ENCODE results near the gene USP12. TPM values are rescaled to one million over a fixed set of nuclear protein-coding genes. Genes with fewer than 3 reads are reported as not detected.
"Not testable (repeated sequence)": the region's sequence is repeated elsewhere in the genome, so short reads cannot be mapped to it uniquely, and the experiment has no call there.

The USP12 gene
- total RNA-seq, 4 donors from 2014 or later: 25.9 to 57.2 (median 47.8) TPM

DNA sequence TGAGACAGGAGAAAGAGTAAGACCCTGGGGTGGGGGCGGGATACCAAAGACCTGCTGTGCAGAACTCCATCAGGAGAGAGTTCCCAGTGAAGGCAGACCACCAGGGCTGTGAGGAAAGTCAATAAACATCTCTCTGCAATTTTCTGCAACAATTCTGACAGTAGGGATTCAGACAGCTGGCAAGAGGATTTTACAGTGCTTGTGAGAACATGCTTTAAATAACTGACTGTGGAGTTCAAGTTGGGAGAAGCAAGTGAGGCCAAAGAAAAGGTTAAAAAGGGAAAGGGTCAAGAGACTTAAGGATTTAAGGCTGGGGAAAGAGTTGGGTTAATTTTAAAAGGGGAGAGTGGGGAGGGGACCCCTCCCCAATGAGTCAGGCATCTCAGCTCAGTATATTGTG, 98.4 kb downstream of the USP12 start:
- peaks cover 0 to 49% (median 5%) of the 10 kb centered on the region in 4 donors for H3K36me3 ChIP-seq
- no peaks in the 10 kb centered on the region for H3K9me3 ChIP-seq
- TF ChIP-seq EP300 (IDR thresholded peaks at IDR 0.05; ENCODE audit: low read depth) (no peak), CTCF (IDR thresholded peaks at IDR 0.05) (no peak), POLR2AphosphoS5 (IDR thresholded peaks at IDR 0.05) (no peak), POLR2A (IDR thresholded peaks at IDR 0.05) (no peak)
- no peak overlapping the region for H3K27ac ChIP-seq
- 70 to 100% methylated on average over 1 of the region's 1 CpG for WGBS, 2 donors (ENCODE audit: low coverage in 1 of 2)
- no peaks in the 10 kb centered on the region for H3K27me3 ChIP-seq
- in situ Hi-C loops (cut with MboI; ENCODE audit: low pct_ligation_motif_present in 1 of 4, low pct_unique_long_range_greater_than_20kb in 1 of 4, low sequenced_read_pairs in 3 of 4): no loop called here
- H3K4me3 ChIP-seq: no peak overlapping the region
- peaks cover 3 to 24% (median 9%) of the 10 kb centered on the region in 4 donors for H3K4me1 ChIP-seq
- DNase-seq: no peak
- intact Hi-C loops (cut with DNase I; ENCODE audit: low total_unique reads): no loop called here

DNA sequence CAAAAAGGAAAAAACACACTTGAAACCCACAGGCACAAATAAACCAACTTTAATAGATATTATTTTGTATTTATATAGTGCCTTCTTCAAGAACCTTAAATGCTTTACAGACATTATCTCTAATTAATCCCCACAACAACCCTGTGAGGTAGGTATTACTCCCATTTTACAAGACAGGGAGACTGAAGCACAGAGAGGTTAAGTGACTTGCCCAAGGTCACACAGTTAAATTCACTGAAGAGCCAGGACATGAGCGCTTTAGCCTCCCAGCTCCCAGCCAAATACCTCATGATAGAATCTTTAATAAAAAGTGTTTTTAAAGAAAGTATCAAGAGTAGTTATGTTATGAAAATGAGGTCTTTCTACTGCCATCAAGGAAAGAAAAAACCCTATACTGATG, 105.5 kb downstream of the USP12 start:
- H3K4me3 ChIP-seq; H3K27me3 ChIP-seq; H3K4me1 ChIP-seq; in situ Hi-C loops (cut with MboI; ENCODE audit: low pct_ligation_motif_present in 1 of 4, low pct_unique_long_range_greater_than_20kb in 1 of 4, low sequenced_read_pairs in 3 of 4); H3K9me3 ChIP-seq; DNase-seq; intact Hi-C loops (cut with DNase I; ENCODE audit: low total_unique reads); H3K27ac ChIP-seq: not testable (repeated sequence)
- WGBS, 2 donors (ENCODE audit: low coverage in 1 of 2): 100% methylated on average over 1 of the region's 1 CpG; no CpG with 5 or more reads in 1 of the 2 donors
- peaks cover 0 to 12% (median 2%) of the 10 kb centered on the region in 4 donors for H3K36me3 ChIP-seq

- no peak for DNase-seq
- Histone ChIP-seq H3K27me3 (no peaks in the 10 kb centered on the region), H3K9me3 (no peaks in the 10 kb centered on the region), H3K36me3 (peaks cover 0 to 8% (median 2%) of the 10 kb centered on the region in 4 donors), H3K4me3 (no peak overlapping the region), H3K27ac (no peak overlapping the region), H3K4me1 (no peaks in the 10 kb centered on the region)
- in situ Hi-C loops (cut with MboI; ENCODE audit: low pct_ligation_motif_present in 1 of 4, low pct_unique_long_range_greater_than_20kb in 1 of 4, low sequenced_read_pairs in 3 of 4) (no loop called here), intact Hi-C loops (cut with DNase I; ENCODE audit: low total_unique reads) (no loop called here)
- TF ChIP-seq POLR2AphosphoS5 (IDR thresholded peaks at IDR 0.05) (no peak), CTCF (IDR thresholded peaks at IDR 0.05) (no peak), EP300 (IDR thresholded peaks at IDR 0.05; ENCODE audit: low read depth) (no peak), POLR2A (IDR thresholded peaks at IDR 0.05) (no peak)
Observed at GRCh38 chr13:27065582-27065981, 106.0 kb downstream of the USP12 start.

DNA sequence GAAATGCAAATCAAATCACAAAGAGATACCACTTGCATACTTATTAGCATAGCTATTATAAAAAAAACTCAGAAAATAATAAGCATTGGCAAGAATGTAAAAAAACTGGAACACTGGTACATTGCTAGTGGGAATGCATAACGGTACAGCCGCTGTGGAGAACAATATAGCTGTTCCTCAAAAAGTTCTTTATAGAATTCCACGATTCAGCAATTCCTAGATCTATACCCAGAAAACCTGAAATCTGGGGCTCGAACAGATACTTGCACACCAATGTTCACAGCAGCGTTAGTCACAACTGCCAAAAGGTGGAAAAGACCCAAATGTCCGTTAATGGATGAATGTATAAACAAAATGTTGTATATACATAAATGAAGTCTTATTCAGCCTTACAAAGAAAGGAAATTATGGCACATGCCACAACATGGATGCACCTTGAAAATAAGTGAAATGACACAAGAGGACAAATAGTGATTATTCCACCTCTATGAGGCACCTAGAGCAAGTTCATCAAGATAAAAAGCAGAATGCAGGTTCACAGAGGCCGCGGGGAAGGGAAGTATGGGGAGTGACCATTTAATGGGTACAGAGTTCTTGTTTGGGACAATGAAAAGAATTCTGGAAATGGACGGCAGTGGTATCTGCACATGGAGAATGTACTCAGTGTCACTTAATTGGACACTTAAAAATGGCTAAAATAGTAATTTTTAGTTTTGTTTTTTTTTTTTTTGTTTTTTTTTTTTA, 107.2 kb downstream of the USP12 start:
- in situ Hi-C loops (cut with MboI; ENCODE audit: low pct_ligation_motif_present in 1 of 4, low pct_unique_long_range_greater_than_20kb in 1 of 4, low sequenced_read_pairs in 3 of 4) (no loop called here), intact Hi-C loops (cut with DNase I; ENCODE audit: low total_unique reads) (no loop called here)
- TF ChIP-seq CTCF (IDR thresholded peaks at IDR 0.05) (no peak), EP300 (IDR thresholded peaks at IDR 0.05; ENCODE audit: low read depth) (no peak), POLR2A (IDR thresholded peaks at IDR 0.05) (no peak), POLR2AphosphoS5 (IDR thresholded peaks at IDR 0.05) (no peak)
- no peaks in the 10 kb centered on the region for H3K9me3 ChIP-seq
- no peaks in the 10 kb centered on the region for H3K27me3 ChIP-seq
- H3K4me3 ChIP-seq: no peak overlapping the region
- 83 to 90% methylated on average over 9 of the region's 9 CpGs for WGBS, 2 donors (ENCODE audit: low coverage in 1 of 2)
- no peak overlapping the region for H3K27ac ChIP-seq
- no peak for DNase-seq
- H3K36me3 ChIP-seq: peaks cover 0 to 8% (median 0%) of the 10 kb centered on the region in 4 donors
- no peaks in the 10 kb centered on the region for H3K4me1 ChIP-seq

DNA sequence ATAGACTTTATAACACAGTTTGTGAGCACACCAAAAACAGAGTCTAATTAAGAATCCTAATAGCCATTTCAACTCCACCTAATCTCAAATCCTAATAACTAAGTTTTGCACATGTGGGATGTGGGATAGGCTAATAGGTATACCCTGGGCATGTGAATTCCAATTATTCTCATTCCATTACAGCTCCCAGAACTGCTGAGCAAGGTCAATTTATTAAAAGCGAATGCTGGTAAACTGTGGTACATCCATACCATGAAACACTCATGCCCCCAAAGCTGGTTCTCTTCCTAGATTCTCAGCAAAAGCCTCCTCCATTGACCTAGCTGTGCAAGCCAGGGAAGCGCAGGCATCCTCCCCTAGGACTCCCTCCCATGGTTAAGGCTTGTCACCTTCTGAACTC, 113.8 kb downstream of the USP12 start:
- no peaks in the 10 kb centered on the region for H3K27me3 ChIP-seq
- intact Hi-C loops (cut with DNase I; ENCODE audit: low total_unique reads) (no loop called here), in situ Hi-C loops (cut with MboI; ENCODE audit: low pct_ligation_motif_present in 1 of 4, low pct_unique_long_range_greater_than_20kb in 1 of 4, low sequenced_read_pairs in 3 of 4) (no loop called here)
- H3K36me3 ChIP-seq: no peaks in the 10 kb centered on the region
- 97% methylated on average over 2 of the region's 2 CpGs; no CpG with 5 or more reads in 1 of the 2 donors for whole genome bisulfite sequencing, 2 donors (ENCODE audit: low coverage in 1 of 2)
- H3K4me1 ChIP-seq: no peaks in the 10 kb centered on the region
- H3K9me3 ChIP-seq: no peaks in the 10 kb centered on the region
- H3K27ac ChIP-seq: no peak overlapping the region
- no peak overlapping the region for H3K4me3 ChIP-seq
- TF ChIP-seq CTCF (IDR thresholded peaks at IDR 0.05) (no peak), POLR2A (IDR thresholded peaks at IDR 0.05) (no peak), EP300 (IDR thresholded peaks at IDR 0.05; ENCODE audit: low read depth) (no peak), POLR2AphosphoS5 (IDR thresholded peaks at IDR 0.05) (no peak)
- DNase-seq: no peak
